Fibroblast of lung (primary cell): Measurements from ENCODE around the gene SH2D4B. TPM values are rescaled to one million over a fixed set of nuclear protein-coding genes. Genes with fewer than 3 reads are reported as not detected.

ENCODE experiments used
- DNase-seq, 2 donors: peaks; one replicate each; pipeline versions ENCODE4 v3.0.0 to v3.0.0-alpha.2; 2010; ENCODE audit warnings: low read depth in 2 of 2
- H2AFZ ChIP-seq: 2 replicates; pipeline ENCODE4 v1.5.1; 2012; ENCODE audit warnings: low read length, control low read depth, inconsistent platforms
- H3K27ac ChIP-seq: 2 replicates; pipeline ENCODE4 v1.5.1; 2011; ENCODE audit warnings: low read length, control low read depth; ENCODE audit not compliant: insufficient read depth
- H3K27me3 ChIP-seq: 2 replicates; pipeline ENCODE4 v1.5.1; 2011; ENCODE audit warnings: mild to moderate bottlenecking, low read length; ENCODE audit not compliant: control insufficient read depth, insufficient read depth
- H3K36me3 ChIP-seq: 2 replicates; pipeline ENCODE4 v1.5.1; 2011; ENCODE audit warnings: low read length; ENCODE audit not compliant: control insufficient read depth, insufficient read depth
- H3K4me1 ChIP-seq: 2 replicates; pipeline ENCODE4 v1.5.1; 2011; ENCODE audit warnings: low read length; ENCODE audit not compliant: control insufficient read depth, insufficient read depth; ENCODE audit errors: extremely low read depth
- H3K4me2 ChIP-seq: 2 replicates; pipeline ENCODE4 v1.5.1; 2011; ENCODE audit warnings: low read length, control low read depth; ENCODE audit not compliant: insufficient read depth; ENCODE audit errors: extremely low read depth
- H3K4me3 ChIP-seq, 4 experiments: fragments of 200-600 bp in 1 of 4; sonication (generic) in 1 of 4; replicated peaks in 1 of 4; 2 replicates each; pipeline ENCODE4 v1.5.1; 2011 to 2016; ENCODE audit warnings: low read length in 4 of 4, low read depth in 3 of 4, mild to moderate bottlenecking in 3 of 4, control low read depth in 2 of 4, inconsistent platforms in 1 of 4, mixed read lengths in 1 of 4; ENCODE audit not compliant: insufficient read depth in 1 of 4; ENCODE audit errors: control extremely low read depth in 1 of 4
- H3K79me2 ChIP-seq: 2 replicates; pipeline ENCODE4 v1.5.1; 2012; ENCODE audit warnings: mild to moderate bottlenecking, low read length, inconsistent platforms; ENCODE audit not compliant: control insufficient read depth, insufficient read depth
- H3K9ac ChIP-seq: 2 replicates; pipeline ENCODE4 v1.5.1; 2011; ENCODE audit warnings: mild to moderate bottlenecking, low read length, control low read depth; ENCODE audit not compliant: insufficient read depth
- H3K9me3 ChIP-seq: 2 replicates; pipeline ENCODE4 v1.5.1; 2012; ENCODE audit warnings: low read depth, low read length; ENCODE audit not compliant: control insufficient read depth, insufficient read depth
- H4K20me1 ChIP-seq: 2 replicates; pipeline ENCODE4 v1.5.1; 2011; ENCODE audit warnings: low read length; ENCODE audit not compliant: control insufficient read depth, insufficient read depth; ENCODE audit errors: extremely low read depth
- CTCF ChIP-seq, 2 donors: IDR thresholded peaks in 1 of 2; conservative IDR thresholded peaks in 1 of 2; 1 replicate in 1 of 2; 2 replicates in 1 of 2; pipeline ENCODE4 v1.5.1; 2011 to 2012; ENCODE audit warnings: low read length in 2 of 2, control low read depth in 1 of 2, inconsistent platforms in 1 of 2, low read depth in 1 of 2, mild to moderate bottlenecking in 1 of 2
- EZH2 ChIP-seq: IDR thresholded peaks from 2 replicates; pipeline ENCODE4 v1.5.1; 2012; ENCODE audit warnings: low read length, control low read depth, mild to moderate bottlenecking; ENCODE audit errors: missing control alignments
- polyA plus RNA-seq, 2 donors: library from polyadenylated mRNA; depleted of rRNA in 1 of 2; stranded (reverse) in 1 of 2; unstranded in 1 of 2; fragments of >200 nt; gene quantifications; 2 replicates each; pipeline ENCODE4 v1.2.1, GENCODE V29; 2011 to 2012; ENCODE audit warnings: missing spikeins in 1 of 2
- total RNA-seq: library from RNA; depleted of rRNA; stranded (reverse); fragments of >200 nt; gene quantifications from 2 replicates; pipeline ENCODE4 v1.2.1, GENCODE V29; 2014

SH2D4B gene
- total and polyA plus RNA-seq, 2 donors (not counting 1 experiment from before 2014, with no cell fraction given), result not detected

- no peaks in the 10 kb centered on the region for H3K9me3 ChIP-seq
- no peaks in the 10 kb centered on the region for H3K36me3 ChIP-seq
- H3K4me1 ChIP-seq, result peaks cover 31% of the 10 kb centered on the region
- H3K79me2 ChIP-seq, result peaks cover 6% of the 10 kb centered on the region
- H2AFZ ChIP-seq, result no peak overlapping the region
- H3K4me3 ChIP-seq, result no peak overlapping the region
- H3K4me2 ChIP-seq, result no peak overlapping the region
- H3K27ac ChIP-seq, result no peak overlapping the region
- no peaks in the 10 kb centered on the region for H3K27me3 ChIP-seq
- no peak overlapping the region for H3K9ac ChIP-seq
- no peak for DNase-seq
- no peaks in the 10 kb centered on the region for H4K20me1 ChIP-seq
- TF ChIP-seq EZH2 (no peak), CTCF (conservative IDR thresholded peaks at IDR 0.05 in 1 of 2, IDR thresholded peaks at IDR 0.05 in 1 of 2; ENCODE audit: low read depth in 1 of 2, low read length in 2 of 2) (no peak)
Measured at GRCh38 chr10:80496555-80497172, 41.0 kb upstream of the SH2D4B start.

GRCh38 chr10:80497187-80498077, 40.3 kb upstream of the SH2D4B start:
- Histone ChIP-seq H3K9ac (no peak overlapping the region), H2AFZ (no peak overlapping the region), H3K4me2 (peak overlapping the region; percentile 27), H3K4me1 (peaks cover 31% of the 10 kb centered on the region), H3K79me2 (peaks cover 5% of the 10 kb centered on the region), H3K27me3 (no peaks in the 10 kb centered on the region), H4K20me1 (no peaks in the 10 kb centered on the region), H3K27ac (peak overlapping the region; percentile 17), H3K9me3 (no peaks in the 10 kb centered on the region), H3K4me3 (no peak overlapping the region), H3K36me3 (no peaks in the 10 kb centered on the region)
- TF ChIP-seq CTCF (conservative IDR thresholded peaks at IDR 0.05 in 1 of 2, IDR thresholded peaks at IDR 0.05 in 1 of 2; ENCODE audit: low read depth in 1 of 2, low read length in 2 of 2), result no peak
- TF ChIP-seq EZH2, result no peak
- peak; percentile 80 to 93 for DNase-seq

- Histone ChIP-seq H4K20me1 (no peaks in the 10 kb centered on the region), H3K27me3 (no peaks in the 10 kb centered on the region), H3K9ac (no peak overlapping the region), H2AFZ (no peak overlapping the region), H3K79me2 (peaks cover 5% of the 10 kb centered on the region), H3K4me1 (peaks cover 31% of the 10 kb centered on the region), H3K4me2 (peak overlapping the region; percentile 51), H3K9me3 (no peaks in the 10 kb centered on the region), H3K36me3 (no peaks in the 10 kb centered on the region), H3K4me3 (no peak overlapping the region), H3K27ac (peak overlapping the region; percentile 67)
- TF ChIP-seq CTCF (conservative IDR thresholded peaks at IDR 0.05 in 1 of 2, IDR thresholded peaks at IDR 0.05 in 1 of 2; ENCODE audit: low read depth in 1 of 2, low read length in 2 of 2) (no peak), EZH2 (no peak)
- no peak for DNase-seq
Measured at GRCh38 chr10:80498078-80498832, 39.4 kb upstream of the SH2D4B start.
